SKM-1 treated with dmso at 0.1 percent for 144 hours (cell line): ENCODE results near the gene NIM1K.
A peak's percentile ranks its signal among the peaks of the same experiment; 100 is the strongest.
"Not testable (repeated sequence)": the region's sequence is repeated elsewhere in the genome, so short reads cannot be mapped to it uniquely, and the experiment has no call there.

Experiments used
- DNase-seq: peaks from one replicate; lab custom pipeline; 2025; ENCODE audit not compliant: unreplicated experiment; lab: John Stamatoyannopoulos, UW

The NIM1K gene

GRCh38 chr5:43274435-43275114 lies 82.5 kb downstream of the NIM1K start:
- DNase-seq = no peak

- no peak for DNase-seq
Observed at GRCh38 chr5:43275391-43275790, 83.4 kb downstream of the NIM1K start.

GRCh38 chr5:43279548-43280274 lies 87.7 kb downstream of the NIM1K start:
- DNase-seq = no peak

- DNase-seq = no peak
Observed at GRCh38 chr5:43281840-43282658, 90.0 kb downstream of the NIM1K start.

GRCh38 chr5:43286623-43287022 lies 94.6 kb downstream of the NIM1K start:
- DNase-seq = no peak

- no peak for DNase-seq
Observed at GRCh38 chr5:43287493-43287892, 95.5 kb downstream of the NIM1K start.

GRCh38 chr5:43288269-43288831 lies 96.3 kb downstream of the NIM1K start:
- no peak for DNase-seq

- no peak for DNase-seq
Observed at GRCh38 chr5:43290726-43291125, 98.7 kb downstream of the NIM1K start.

GRCh38 chr5:43294226-43294625 lies 102.2 kb downstream of the NIM1K start:
- no peak for DNase-seq

- no peak for DNase-seq
Observed at GRCh38 chr5:43295202-43295601, 103.2 kb downstream of the NIM1K start.

GRCh38 chr5:43296835-43297234 lies 104.8 kb downstream of the NIM1K start:
- DNase-seq = no peak

GRCh38 chr5:43298443-43298842 lies 106.4 kb downstream of the NIM1K start:
- DNase-seq = no peak

- DNase-seq = no peak
Observed at GRCh38 chr5:43300112-43300511, 108.1 kb downstream of the NIM1K start.

GRCh38 chr5:43301653-43302091 lies 109.6 kb downstream of the NIM1K start:
- DNase-seq = no peak

- DNase-seq = no peak
Observed at GRCh38 chr5:43302481-43302880, 110.5 kb downstream of the NIM1K start.

GRCh38 chr5:43303242-43303641 lies 111.2 kb downstream of the NIM1K start:
- DNase-seq = no peak

- no peak for DNase-seq
Observed at GRCh38 chr5:43304525-43304924, 112.5 kb downstream of the NIM1K start.

GRCh38 chr5:43305948-43306565 lies 114.0 kb downstream of the NIM1K start:
- DNase-seq = peak; percentile 78

- DNase-seq = not testable (repeated sequence)
Observed at GRCh38 chr5:43306954-43307353, 114.9 kb downstream of the NIM1K start.

GRCh38 chr5:43309122-43309521 lies 117.1 kb downstream of the NIM1K start:
- DNase-seq = no peak

GRCh38 chr5:43309637-43310036 lies 117.6 kb downstream of the NIM1K start:
- DNase-seq = no peak
